Esophagus squamous epithelium (tissue), 5 donors: Measurements from ENCODE around the gene FGD4. TPM values are rescaled to one million over a fixed set of nuclear protein-coding genes. Genes with fewer than 3 reads are reported as not detected.

ENCODE experiments used
- DNase-seq: peaks from one replicate; lab custom pipeline; 2025; lab: John Stamatoyannopoulos, UW
- H3K27ac ChIP-seq, 4 donors: fragments of 200-600 bp; sonication (generic); one replicate each; pipeline ENCODE4 v1.5.1; 2016 to 2019; ENCODE audit warnings: mild to moderate bottlenecking in 1 of 4
- H3K27me3 ChIP-seq, 4 donors: fragments of 200-600 bp; sonication (generic); 1 replicate in 3 of 4; 2 replicates in 1 of 4; pipeline versions ENCODE4 v1.5.1 to v1.6.0; 2017 to 2021; ENCODE audit warnings: antibody characterized with exemption in 1 of 4
- H3K36me3 ChIP-seq, 3 donors: fragments of 200-600 bp; sonication (generic); one replicate each; pipeline ENCODE4 v1.5.1; 2016 to 2019
- H3K4me1 ChIP-seq, 3 donors: fragments of 200-600 bp; sonication (generic); one replicate each; pipeline ENCODE4 v1.5.1; 2017 to 2019
- H3K4me3 ChIP-seq, 4 donors: fragments of 200-600 bp; sonication (generic); 1 replicate in 3 of 4; 2 replicates in 1 of 4; pipeline ENCODE4 v1.5.1; 2016 to 2019; ENCODE audit warnings: mild to moderate bottlenecking in 2 of 4, moderate library complexity in 1 of 4
- H3K9me3 ChIP-seq, 3 donors: fragments of 200-600 bp; sonication (generic); one replicate each; pipeline ENCODE4 v1.5.1; 2016 to 2019
- POLR2A ChIP-seq, 4 donors: fragments of 450-650 bp; IDR thresholded peaks; one replicate each; pipeline ENCODE4 v1.6.1; 2017; ENCODE audit warnings: antibody characterized with exemption in 4 of 4, mild to moderate bottlenecking in 4 of 4, moderate library complexity in 3 of 4
- WGBS, 2 donors: methylation state at CpG; one replicate each; pipeline ENCODE4 v1.1.5; 2018; 5-methylcytosine and 5-hydroxymethylcytosine counted together
- intact Hi-C: fragments of 100-400 bp; cut with DNase I; formaldehyde crosslinking; loops from one replicate; pipeline ENCODE4 v1.15.0; 2022
- total RNA-seq, 4 donors: library from RNA; depleted of rRNA; stranded (reverse); fragments of >200 nt; gene quantifications; one replicate each; pipeline ENCODE4 v1.1.0, GENCODE V29; 2016
- TF ChIP-seq, protein P1 (sequence below), 6 experiments: fragments of 450-650 bp in 4 of 6; fragments of 200-600 bp in 2 of 6; sonication (generic) in 2 of 6; IDR thresholded peaks; one replicate each; pipeline ENCODE4 v1.5.1; 2016 to 2019; ENCODE audit warnings: antibody characterized with exemption in 6 of 6, mild to moderate bottlenecking in 4 of 6, moderate library complexity in 4 of 6
- donor health status: DM: yes; HTN: yes; CAD: no.

Gene FGD4
- total RNA-seq, 4 donors from 2014 or later = 17.0 to 49.8 (median 25.6) TPM

DNA sequence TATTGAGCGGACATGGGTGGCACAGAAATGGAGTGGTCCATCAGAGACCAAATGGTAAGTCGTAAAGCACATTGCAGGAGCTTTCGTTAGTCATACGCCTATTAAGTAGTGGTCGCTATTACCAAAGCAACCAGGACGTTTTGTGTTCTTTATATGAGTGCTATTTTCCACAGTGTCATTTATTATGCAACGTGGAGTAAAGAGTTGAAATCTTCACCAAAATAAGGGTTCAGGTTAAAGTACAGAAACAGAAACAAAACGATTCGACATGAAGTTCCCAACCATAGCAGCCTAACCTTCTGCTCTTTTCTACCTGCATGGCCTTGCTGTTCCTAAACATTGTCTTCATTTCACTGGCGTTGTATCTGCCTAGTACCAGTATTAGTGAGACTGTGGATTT lies 20.1 kb upstream of the FGD4 start:
- no peaks in the 10 kb centered on the region for H3K36me3 ChIP-seq
- no peak overlapping the region for H3K27ac ChIP-seq
- no peaks in the 10 kb centered on the region for H3K27me3 ChIP-seq
- H3K4me1 ChIP-seq = no peaks in the 10 kb centered on the region
- intact Hi-C loops = no loop called here
- no peak for DNase-seq
- TF ChIP-seq, protein P1, sequence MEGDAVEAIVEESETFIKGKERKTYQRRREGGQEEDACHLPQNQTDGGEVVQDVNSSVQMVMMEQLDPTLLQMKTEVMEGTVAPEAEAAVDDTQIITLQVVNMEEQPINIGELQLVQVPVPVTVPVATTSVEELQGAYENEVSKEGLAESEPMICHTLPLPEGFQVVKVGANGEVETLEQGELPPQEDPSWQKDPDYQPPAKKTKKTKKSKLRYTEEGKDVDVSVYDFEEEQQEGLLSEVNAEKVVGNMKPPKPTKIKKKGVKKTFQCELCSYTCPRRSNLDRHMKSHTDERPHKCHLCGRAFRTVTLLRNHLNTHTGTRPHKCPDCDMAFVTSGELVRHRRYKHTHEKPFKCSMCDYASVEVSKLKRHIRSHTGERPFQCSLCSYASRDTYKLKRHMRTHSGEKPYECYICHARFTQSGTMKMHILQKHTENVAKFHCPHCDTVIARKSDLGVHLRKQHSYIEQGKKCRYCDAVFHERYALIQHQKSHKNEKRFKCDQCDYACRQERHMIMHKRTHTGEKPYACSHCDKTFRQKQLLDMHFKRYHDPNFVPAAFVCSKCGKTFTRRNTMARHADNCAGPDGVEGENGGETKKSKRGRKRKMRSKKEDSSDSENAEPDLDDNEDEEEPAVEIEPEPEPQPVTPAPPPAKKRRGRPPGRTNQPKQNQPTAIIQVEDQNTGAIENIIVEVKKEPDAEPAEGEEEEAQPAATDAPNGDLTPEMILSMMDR (IDR thresholded peaks at IDR 0.05) = no peak
- no peak for TF ChIP-seq POLR2A (IDR thresholded peaks at IDR 0.05)
- 85 to 95% methylated on average over 10 of the region's 10 CpGs for WGBS, 2 donors
- no peaks in the 10 kb centered on the region for H3K9me3 ChIP-seq
- no peak overlapping the region for H3K4me3 ChIP-seq

DNA sequence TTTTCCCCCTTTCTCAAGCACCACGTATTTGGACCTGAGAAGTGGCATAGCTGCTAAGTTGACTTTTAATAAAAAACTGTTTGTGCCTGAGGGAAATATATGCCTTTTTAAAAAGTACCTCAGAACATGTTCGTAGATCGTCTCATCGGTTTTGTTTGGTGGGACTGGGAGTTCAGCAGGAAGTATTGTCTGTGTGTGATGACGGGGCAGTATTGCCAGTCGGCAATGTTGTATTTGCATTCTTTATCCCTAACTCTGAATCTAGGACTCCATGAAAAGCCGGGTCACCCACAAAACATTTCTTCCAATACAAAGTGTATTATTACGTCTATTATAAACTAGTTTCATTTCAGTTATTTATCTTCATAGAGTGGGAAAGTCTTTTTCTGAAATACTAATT lies 19.7 kb upstream of the FGD4 start:
- no peak overlapping the region for H3K4me3 ChIP-seq
- intact Hi-C loops = no loop called here
- H3K36me3 ChIP-seq = no peaks in the 10 kb centered on the region
- no peak overlapping the region for H3K27ac ChIP-seq
- H3K9me3 ChIP-seq = no peaks in the 10 kb centered on the region
- TF ChIP-seq, protein P1 (IDR thresholded peaks at IDR 0.05) = no peak
- no peaks in the 10 kb centered on the region for H3K27me3 ChIP-seq
- DNase-seq = no peak
- 70 to 91% methylated on average over 8 of the region's 8 CpGs for WGBS, 2 donors
- no peaks in the 10 kb centered on the region for H3K4me1 ChIP-seq

DNA sequence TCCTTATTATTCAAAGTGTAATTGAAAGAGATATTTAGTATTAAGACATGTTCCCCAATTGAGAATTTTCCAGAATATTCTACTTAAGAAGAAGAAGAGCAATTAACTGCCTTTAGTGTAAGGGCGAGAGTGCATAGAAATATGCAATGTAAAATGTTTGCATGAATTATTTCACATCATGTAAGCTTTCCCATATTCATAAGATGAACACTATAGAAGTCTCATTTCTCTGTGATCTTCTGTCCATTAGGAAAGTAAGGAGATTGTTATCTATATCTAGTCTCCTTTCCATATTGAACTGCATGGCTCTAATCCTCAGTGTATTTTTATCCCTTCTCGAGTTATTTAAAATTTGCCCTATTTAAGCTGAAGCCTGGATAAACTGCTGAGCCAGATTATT lies 17.1 kb upstream of the FGD4 start:
- no peaks in the 10 kb centered on the region for H3K9me3 ChIP-seq
- 78% methylated on average over 2 of the region's 2 CpGs for WGBS, 2 donors
- TF ChIP-seq POLR2A (IDR thresholded peaks at IDR 0.05) = no peak
- TF ChIP-seq, protein P1 (IDR thresholded peaks at IDR 0.05) = no peak

DNA sequence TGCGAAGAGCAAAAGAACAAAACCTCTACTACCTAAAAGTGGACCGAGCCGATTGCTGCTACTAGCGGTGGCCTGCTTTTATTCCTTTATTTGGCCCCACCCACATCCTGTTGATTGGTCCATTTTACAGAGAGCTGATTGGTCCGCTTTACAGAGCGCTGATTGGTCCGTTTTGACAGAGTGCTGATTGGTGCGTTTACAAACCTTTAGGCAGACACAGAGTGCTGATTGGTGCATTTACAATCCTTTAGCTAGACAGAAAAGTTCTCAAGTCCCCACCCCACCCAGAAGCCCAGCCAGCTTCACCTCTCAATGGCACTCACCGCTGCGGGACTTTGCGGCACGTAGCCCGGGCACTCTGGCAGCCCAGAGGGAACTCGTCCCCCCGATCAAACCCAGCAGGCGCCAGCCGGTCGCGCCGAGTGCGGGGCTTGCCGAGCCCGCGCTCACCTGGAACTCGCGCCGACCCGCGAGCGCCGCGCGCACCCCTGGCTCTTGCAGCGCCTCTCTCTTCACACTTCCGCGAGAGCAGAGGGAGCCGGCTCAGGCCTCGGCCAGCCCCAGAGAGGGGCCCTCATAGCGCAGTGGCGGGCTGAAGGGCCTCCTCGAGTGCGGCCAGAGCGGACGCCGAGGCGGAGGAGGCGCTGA lies 8.7 kb upstream of the FGD4 start:
- Histone ChIP-seq H3K4me3 (peak overlapping the region; percentile 31 to 65 (median 38)), H3K9me3 (no peaks in the 10 kb centered on the region), H3K27me3 (peaks cover 0 to 27% (median 0%) of the 10 kb centered on the region in 4 donors), H3K36me3 (no peaks in the 10 kb centered on the region), H3K27ac (no peak overlapping the region), H3K4me1 (peaks cover 0 to 6% (median 0%) of the 10 kb centered on the region in 3 donors)
- DNase-seq = no peak
- WGBS, 2 donors = 32 to 59% methylated on average over 12 to 28 of the region's 47 CpGs
- intact Hi-C loops = no loop called here
- TF ChIP-seq, protein P1 (IDR thresholded peaks at IDR 0.05) = no peak
- no peak for TF ChIP-seq POLR2A (IDR thresholded peaks at IDR 0.05)

More for the DNA sequence above, 17.1 kb upstream of the FGD4 start:
- H3K4me1 ChIP-seq = no peaks in the 10 kb centered on the region
- no peak overlapping the region for H3K27ac ChIP-seq
- no peak overlapping the region for H3K4me3 ChIP-seq
- no peak for DNase-seq
- no peaks in the 10 kb centered on the region for H3K27me3 ChIP-seq
- no peaks in the 10 kb centered on the region for H3K36me3 ChIP-seq
- intact Hi-C loops = no loop called here

DNA sequence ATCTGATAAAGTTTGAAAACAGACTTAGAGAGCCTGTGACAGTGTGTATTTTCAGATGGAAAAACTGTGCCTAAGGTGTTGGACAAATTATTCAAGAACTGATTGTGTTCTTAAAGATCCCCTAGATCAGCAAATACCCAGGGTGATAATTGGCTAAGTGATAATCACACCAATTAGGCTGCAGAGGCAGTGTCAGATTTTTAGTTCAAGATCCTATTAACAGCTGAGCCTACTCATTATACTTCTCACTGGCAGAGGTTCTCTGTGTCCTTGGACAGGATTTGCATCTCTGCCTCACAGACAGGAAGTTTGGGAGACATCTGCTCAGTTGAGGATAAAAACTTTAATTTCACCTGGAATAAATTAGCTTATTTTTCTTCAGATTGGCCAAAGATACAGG lies 4.3 kb upstream of the FGD4 start:
- no peak for DNase-seq

More for the DNA sequence above, 4.3 kb upstream of the FGD4 start:
- Histone ChIP-seq H3K36me3 (no peaks in the 10 kb centered on the region), H3K4me1 (peaks cover 2 to 22% (median 5%) of the 10 kb centered on the region in 3 donors), H3K27me3 (peaks cover 0 to 19% (median 0%) of the 10 kb centered on the region in 4 donors), H3K4me3 (no peak overlapping the region), H3K9me3 (no peaks in the 10 kb centered on the region), H3K27ac (no peak overlapping the region)
- TF ChIP-seq POLR2A (IDR thresholded peaks at IDR 0.05) = no peak
- TF ChIP-seq, protein P1 (IDR thresholded peaks at IDR 0.05) = no peak
- intact Hi-C loops = no loop called here
